GM04504 (cell line): ENCODE data around the gene MAGEA4.

Experiments
- DNase-seq: peaks from one replicate; pipeline ENCODE4 v3.0.0-alpha.2; 2012; ENCODE audit warnings: low read depth

The MAGEA4 gene

GRCh38 chrX:151929126-151929525 lies 16.4 kb downstream of the MAGEA4 start:
- no peak for DNase-seq

DNA sequence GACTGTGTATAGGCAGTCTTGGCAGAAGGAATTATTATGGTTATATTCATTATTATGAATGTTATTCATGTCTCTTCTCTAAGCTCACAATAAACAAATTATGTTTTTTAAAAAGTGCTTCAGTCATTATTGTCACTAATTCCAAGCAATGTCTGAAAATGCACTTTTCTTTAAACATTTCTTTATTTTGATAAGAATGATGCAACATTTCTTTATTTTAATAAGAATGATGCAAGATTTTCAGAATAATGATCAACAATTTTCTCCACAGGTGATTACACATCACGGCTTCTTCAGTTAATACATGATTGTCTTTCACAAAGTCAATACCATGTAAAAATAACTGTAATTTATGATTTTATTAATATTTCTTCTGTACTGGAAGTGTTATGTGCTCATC lies 22.7 kb downstream of the MAGEA4 start:
- DNase-seq: no peak

- DNase-seq: no peak
Observed at GRCh38 chrX:151938172-151938571, 25.5 kb downstream of the MAGEA4 start.

DNA sequence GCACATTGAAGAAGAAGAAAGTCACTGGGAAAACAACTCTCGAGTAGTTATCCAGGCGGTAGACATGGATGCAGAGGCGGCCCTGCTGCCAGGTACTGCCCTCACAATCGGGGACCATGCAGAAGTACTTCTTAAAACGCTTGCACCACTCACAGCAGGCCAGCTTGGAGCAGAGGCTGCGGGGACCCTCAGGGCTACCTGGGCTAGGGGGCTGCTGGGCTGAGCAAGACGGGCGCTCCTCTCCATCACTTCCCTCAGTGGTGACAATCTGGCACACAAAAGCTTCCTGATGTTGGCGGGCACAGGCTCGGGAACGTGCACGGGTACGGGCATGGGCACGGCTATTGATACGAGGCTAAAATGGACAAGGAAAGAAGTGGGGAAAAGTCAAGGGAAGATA lies 42.0 kb downstream of the MAGEA4 start:
- DNase-seq: no peak

DNA sequence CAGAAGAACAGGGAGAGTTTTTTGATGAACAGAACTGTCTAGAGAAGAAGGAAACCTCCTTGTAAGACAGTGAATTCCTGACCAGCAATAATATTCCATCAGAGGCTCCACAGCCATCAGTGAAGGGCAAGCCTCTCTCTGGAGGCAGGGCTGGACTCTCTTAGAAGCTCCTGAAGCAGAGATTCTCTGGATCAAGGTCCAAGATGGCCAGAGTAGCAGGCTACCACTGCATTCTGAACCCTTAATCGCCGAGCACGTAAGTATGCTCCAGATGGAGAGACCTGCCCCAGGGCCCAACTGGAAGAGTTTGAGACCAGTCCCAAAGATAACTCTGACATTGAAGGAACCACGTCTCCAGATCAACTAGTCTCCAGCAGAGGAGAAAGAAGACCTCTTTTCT lies 45.4 kb downstream of the MAGEA4 start:
- no peak for DNase-seq

- no peak for DNase-seq
Observed at GRCh38 chrX:151962034-151962433, 49.3 kb downstream of the MAGEA4 start.

DNA sequence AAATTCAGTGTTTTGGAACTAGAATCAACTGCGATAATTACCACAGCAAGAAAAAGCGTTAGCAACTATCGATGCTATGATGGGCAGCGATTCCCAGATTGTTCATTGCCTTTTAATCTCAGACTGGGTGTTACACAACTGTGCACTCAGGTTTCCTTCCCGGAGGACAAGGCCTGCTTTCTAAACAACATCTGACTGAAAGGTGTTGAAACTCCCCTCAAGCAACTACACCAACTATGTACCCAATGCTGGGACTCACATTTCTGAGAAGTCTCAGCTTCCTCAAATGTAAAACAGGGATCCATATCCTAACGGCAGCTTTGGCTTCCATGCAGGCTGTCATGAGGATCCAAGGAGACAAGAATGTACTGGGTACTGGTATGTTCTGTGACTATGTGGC lies 53.5 kb downstream of the MAGEA4 start:
- no peak for DNase-seq

- no peak for DNase-seq
Observed at GRCh38 chrX:151970027-151970426, 57.3 kb downstream of the MAGEA4 start.

GRCh38 chrX:151970661-151971060 lies 58.0 kb downstream of the MAGEA4 start:
- peak; percentile 82 for DNase-seq

- no peak for DNase-seq
Observed at GRCh38 chrX:151973060-151973661, 60.5 kb downstream of the MAGEA4 start.

- no peak for DNase-seq
Observed at GRCh38 chrX:151973851-151974335, 61.2 kb downstream of the MAGEA4 start.
